ENCODE measurements around the gene ZMYND8.

- TF ChIP-seq, protein P1, sequence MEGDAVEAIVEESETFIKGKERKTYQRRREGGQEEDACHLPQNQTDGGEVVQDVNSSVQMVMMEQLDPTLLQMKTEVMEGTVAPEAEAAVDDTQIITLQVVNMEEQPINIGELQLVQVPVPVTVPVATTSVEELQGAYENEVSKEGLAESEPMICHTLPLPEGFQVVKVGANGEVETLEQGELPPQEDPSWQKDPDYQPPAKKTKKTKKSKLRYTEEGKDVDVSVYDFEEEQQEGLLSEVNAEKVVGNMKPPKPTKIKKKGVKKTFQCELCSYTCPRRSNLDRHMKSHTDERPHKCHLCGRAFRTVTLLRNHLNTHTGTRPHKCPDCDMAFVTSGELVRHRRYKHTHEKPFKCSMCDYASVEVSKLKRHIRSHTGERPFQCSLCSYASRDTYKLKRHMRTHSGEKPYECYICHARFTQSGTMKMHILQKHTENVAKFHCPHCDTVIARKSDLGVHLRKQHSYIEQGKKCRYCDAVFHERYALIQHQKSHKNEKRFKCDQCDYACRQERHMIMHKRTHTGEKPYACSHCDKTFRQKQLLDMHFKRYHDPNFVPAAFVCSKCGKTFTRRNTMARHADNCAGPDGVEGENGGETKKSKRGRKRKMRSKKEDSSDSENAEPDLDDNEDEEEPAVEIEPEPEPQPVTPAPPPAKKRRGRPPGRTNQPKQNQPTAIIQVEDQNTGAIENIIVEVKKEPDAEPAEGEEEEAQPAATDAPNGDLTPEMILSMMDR (IDR thresholded peaks at IDR 0.05), result no peak
- TF ChIP-seq POLR2A (IDR thresholded peaks at IDR 0.05), result no peak
Observed at GRCh38 chr20:47290666-47291430, 65.7 kb downstream of the ZMYND8 start.
